ENCODE results near the gene CDH18.

The CDH18 gene

GRCh38 chr5:20028506-20028905, 40.5 kb upstream of the CDH18 start:
- TF ChIP-seq, protein P1, sequence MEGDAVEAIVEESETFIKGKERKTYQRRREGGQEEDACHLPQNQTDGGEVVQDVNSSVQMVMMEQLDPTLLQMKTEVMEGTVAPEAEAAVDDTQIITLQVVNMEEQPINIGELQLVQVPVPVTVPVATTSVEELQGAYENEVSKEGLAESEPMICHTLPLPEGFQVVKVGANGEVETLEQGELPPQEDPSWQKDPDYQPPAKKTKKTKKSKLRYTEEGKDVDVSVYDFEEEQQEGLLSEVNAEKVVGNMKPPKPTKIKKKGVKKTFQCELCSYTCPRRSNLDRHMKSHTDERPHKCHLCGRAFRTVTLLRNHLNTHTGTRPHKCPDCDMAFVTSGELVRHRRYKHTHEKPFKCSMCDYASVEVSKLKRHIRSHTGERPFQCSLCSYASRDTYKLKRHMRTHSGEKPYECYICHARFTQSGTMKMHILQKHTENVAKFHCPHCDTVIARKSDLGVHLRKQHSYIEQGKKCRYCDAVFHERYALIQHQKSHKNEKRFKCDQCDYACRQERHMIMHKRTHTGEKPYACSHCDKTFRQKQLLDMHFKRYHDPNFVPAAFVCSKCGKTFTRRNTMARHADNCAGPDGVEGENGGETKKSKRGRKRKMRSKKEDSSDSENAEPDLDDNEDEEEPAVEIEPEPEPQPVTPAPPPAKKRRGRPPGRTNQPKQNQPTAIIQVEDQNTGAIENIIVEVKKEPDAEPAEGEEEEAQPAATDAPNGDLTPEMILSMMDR (IDR thresholded peaks at IDR 0.05; ENCODE audit: insufficient read depth, low read depth, low read length, missing control alignments) = no peak
- DNase-seq (ENCODE audit: low read depth) = no peak
- H3K4me3 ChIP-seq (ENCODE audit: low read depth, low read length) = no peak overlapping the region

DNA sequence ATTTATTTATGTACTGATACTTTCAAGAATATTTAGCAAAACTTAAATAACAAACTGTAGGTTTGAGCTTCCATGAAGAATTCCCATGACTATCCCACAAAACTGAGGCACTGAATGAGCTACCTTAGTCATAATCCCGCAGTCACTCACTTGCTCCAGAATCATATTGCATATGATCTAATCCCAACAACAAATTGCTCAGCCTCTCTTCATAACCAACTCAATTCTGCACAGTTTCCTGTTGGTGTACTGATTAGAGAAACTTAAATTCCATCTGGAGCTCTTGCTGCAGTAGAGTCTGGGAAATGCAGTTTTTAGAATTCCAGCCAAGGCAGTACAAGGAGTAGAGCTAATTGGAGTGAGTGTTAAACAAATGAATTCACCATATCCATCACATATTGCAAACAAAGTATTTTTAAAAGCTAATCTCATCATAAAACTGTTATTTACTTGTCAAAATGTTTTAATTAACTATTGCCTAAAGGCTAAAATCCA, 35.7 kb upstream of the CDH18 start:
- no peak overlapping the region for H3K4me3 ChIP-seq (ENCODE audit: low read depth, low read length)
- no peak for DNase-seq (ENCODE audit: low read depth)
- TF ChIP-seq, protein P1 (IDR thresholded peaks at IDR 0.05; ENCODE audit: insufficient read depth, low read depth, low read length, missing control alignments) = no peak

DNA sequence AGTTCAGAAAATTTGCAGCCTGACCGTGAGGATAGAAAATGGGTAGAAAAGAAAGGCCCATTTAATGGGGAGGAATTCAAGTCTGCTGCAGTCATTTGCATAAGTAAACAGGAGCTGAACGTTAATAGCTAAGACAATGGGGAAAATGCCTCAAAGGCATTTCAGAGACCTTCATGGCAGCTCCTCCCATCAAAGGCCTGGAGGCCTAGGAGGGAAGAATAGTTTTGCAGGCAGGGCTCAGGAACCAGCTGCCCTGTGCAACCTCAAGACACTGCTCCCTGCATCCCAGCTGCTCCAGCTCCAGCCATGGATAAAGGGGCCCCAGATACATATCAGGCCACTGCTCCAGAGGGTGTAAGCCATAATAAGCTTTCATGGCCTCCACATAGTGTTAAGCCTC, 32.2 kb upstream of the CDH18 start:
- TF ChIP-seq, protein P1 (IDR thresholded peaks at IDR 0.05; ENCODE audit: insufficient read depth, low read depth, low read length, missing control alignments) = no peak
- H3K4me3 ChIP-seq (ENCODE audit: low read depth, low read length) = no peak overlapping the region
- no peak for DNase-seq (ENCODE audit: low read depth)

- TF ChIP-seq, protein P1 (IDR thresholded peaks at IDR 0.05; ENCODE audit: insufficient read depth, low read depth, low read length, missing control alignments) = no peak
- no peak for DNase-seq (ENCODE audit: low read depth)
- no peak overlapping the region for H3K4me3 ChIP-seq (ENCODE audit: low read depth, low read length)
These were observed 29.0 kb upstream of the CDH18 start for GRCh38 chr5:20017021-20017420.

- DNase-seq (ENCODE audit: low read depth) = no peak
- no peak overlapping the region for H3K4me3 ChIP-seq (ENCODE audit: low read depth, low read length)
- TF ChIP-seq, protein P1 (IDR thresholded peaks at IDR 0.05; ENCODE audit: insufficient read depth, low read depth, low read length, missing control alignments) = no peak
These were observed 12.4 kb upstream of the CDH18 start for GRCh38 chr5:20000416-20000815.

DNA sequence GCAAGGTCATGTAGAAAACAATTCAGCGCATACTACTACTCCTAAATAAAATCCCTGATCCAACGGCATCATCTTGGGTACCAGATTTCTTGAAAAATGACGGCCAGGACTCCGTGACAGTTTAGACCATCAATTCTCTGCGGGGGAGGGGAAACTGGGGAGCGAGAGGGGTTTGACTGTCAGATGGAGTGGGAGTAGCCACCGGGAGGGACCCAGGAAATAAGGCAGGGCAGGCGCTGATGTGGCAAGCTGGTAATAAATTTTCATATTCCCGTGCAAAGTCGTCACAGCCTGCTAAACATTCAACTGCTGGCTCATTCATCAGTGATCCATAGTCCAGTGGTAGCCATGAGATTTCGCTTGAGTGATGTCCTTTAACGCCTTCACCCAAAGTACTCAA, 457 bp upstream of the CDH18 start:
- DNase-seq (ENCODE audit: low read depth) = no peak
- TF ChIP-seq, protein P1 (IDR thresholded peaks at IDR 0.05; ENCODE audit: insufficient read depth, low read depth, low read length, missing control alignments) = no peak
- H3K4me3 ChIP-seq (ENCODE audit: low read depth, low read length) = no peak overlapping the region

DNA sequence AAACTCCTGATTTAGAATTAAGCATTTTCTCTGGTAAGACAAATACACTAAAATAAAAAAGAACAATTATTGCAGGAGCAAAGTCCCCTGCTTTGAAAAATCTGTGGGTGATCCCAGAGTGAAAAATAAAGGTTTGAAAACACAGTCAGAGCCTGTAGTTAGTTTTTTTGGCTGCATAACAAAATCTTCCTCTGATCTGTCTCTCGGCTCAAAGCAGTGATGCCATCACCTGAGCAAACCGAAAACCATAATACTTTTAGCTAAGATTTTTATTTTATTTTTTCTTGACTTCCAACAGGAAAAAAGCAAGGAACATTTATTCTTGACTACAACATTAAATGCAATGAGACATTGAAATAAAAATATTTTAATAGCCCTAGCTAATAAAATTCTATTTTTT, 1.2 kb downstream of the CDH18 start:
- H3K4me3 ChIP-seq (ENCODE audit: low read depth, low read length) = no peak overlapping the region
- TF ChIP-seq, protein P1 (IDR thresholded peaks at IDR 0.05; ENCODE audit: insufficient read depth, low read depth, low read length, missing control alignments) = no peak
- no peak for DNase-seq (ENCODE audit: low read depth)
